ENCODE data around the gene IL36B.

IL36B gene

GRCh38 chr2:113056521-113056920 is 3.9 kb upstream of the IL36B start:
- DNase-seq (ENCODE audit: low read depth in 2 of 2) = no peak

GRCh38 chr2:113054066-113054465 is 1.4 kb upstream of the IL36B start:
- DNase-seq (ENCODE audit: low read depth in 2 of 2) = no peak

GRCh38 chr2:113053666-113054065 is 999 bp upstream of the IL36B start:
- DNase-seq (ENCODE audit: low read depth in 2 of 2) = no peak

GRCh38 chr2:113050921-113051895 is 1.5 kb downstream of the IL36B start:
- DNase-seq (ENCODE audit: low read depth in 2 of 2) = no peak

- DNase-seq (ENCODE audit: low read depth in 2 of 2) = no peak
These were observed 6.2 kb downstream of the IL36B start for GRCh38 chr2:113046465-113046864.

- no peak for DNase-seq (ENCODE audit: low read depth in 2 of 2)
These were observed 10.8 kb downstream of the IL36B start for GRCh38 chr2:113041871-113042270.

GRCh38 chr2:113039719-113040118 is 12.9 kb downstream of the IL36B start:
- DNase-seq (ENCODE audit: low read depth in 2 of 2) = no peak

DNA sequence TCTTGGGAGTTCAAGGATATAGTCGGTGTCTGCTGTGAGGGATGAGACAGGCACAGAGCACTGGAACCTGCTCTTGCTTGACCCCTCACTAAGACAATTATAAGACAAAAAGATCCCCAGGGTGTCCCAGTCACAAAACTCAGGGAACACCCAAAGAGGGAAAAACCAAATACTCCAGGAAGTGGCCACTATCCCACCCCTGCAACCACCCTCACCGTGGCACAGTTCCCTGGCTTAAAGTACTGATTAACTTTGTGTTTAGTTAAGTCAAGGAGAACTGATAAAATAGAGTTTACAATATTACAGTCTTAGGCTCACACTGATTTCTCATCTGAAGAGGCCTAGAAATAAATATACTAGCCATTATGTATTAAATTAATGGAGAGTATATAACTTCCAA is 13.5 kb downstream of the IL36B start:
- DNase-seq (ENCODE audit: low read depth in 2 of 2) = no peak

GRCh38 chr2:113038291-113038690 is 14.4 kb downstream of the IL36B start:
- no peak for DNase-seq (ENCODE audit: low read depth in 2 of 2)

DNA sequence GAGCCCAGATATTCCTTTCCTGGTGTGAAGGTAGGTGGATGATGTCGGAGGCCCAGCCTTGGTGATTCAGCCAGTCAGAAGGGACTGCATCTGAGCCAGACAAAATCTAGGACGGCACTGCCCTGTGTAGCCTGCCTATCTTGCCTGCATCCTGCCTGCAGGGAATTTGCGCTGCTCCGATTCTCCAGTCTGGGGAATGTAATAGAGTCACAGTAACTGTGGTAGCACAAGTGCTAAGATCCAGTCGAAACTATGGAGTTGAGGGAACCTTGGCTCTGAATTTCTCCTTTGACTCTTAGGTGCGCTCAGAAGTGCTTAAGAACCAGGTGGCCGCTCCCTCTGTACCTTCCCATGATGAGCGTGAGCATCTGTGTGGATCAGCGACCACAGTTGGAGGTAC is 15.9 kb downstream of the IL36B start:
- no peak for DNase-seq (ENCODE audit: low read depth in 2 of 2)

GRCh38 chr2:113034016-113034415 is 18.7 kb downstream of the IL36B start:
- DNase-seq (ENCODE audit: low read depth in 2 of 2) = no peak

GRCh38 chr2:113032737-113033136 is 19.9 kb downstream of the IL36B start:
- DNase-seq (ENCODE audit: low read depth in 2 of 2) = no peak

DNA sequence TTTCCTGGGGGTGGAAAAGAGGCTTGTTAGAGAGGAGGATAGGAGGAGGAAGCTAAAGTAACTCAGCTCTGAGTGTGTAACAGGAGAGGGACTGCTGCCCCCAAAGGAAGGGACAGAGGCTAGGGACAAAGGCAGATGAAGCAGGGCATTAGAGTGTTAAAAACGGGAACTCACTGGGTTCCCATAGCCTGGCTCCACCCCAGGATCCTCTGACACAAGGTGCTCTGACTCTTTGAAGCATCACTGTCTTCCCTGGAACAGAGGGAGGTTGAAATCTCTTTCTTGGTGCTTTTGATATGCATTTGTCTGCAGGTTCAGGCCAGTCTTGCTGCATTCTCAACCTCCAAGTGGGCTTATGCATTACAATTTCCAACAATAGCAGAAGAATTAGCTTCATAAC is 24.6 kb downstream of the IL36B start:
- no peak for DNase-seq (ENCODE audit: low read depth in 2 of 2)

DNA sequence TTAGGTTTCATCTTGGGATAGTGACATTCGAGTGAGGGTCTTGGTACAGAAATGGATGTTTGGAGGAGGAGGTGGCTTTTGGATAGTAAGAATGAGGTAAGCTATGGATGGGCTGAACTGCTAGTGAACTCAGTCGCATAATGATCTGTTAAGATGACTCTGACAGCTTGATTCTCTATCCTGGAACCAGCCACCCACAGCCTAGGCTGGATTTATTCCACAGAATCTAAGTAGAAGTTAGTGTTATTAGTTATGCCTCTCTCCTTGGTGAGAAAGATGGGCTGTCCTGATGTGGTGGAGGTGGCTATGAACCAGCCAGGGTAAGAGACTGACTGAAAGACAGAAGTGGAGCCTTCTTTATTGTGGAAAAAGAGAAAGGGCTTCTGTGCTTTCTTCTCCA is 25.0 kb downstream of the IL36B start:
- DNase-seq (ENCODE audit: low read depth in 2 of 2) = no peak

DNA sequence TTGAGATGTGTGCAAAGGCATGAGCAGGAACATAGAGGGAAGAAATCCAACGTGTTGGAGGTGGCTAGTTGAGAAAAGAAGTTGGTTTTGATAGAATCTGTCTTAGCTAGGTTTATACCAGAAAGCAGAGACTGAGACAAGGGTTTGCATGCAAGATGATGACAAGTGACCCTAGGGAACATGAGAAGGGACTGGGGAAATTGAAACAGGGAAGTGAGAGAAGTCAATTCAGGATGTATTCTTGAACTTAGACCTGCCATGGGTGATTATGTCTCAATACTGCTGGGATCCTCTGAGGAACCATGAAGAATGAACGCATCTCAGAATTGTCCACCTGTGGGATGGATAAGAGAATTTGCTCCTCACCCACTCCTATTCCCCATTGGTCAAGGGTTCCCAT is 26.9 kb downstream of the IL36B start:
- no peak for DNase-seq (ENCODE audit: low read depth in 2 of 2)

- DNase-seq (ENCODE audit: low read depth in 2 of 2) = no peak
These were observed 27.9 kb downstream of the IL36B start for GRCh38 chr2:113024764-113025163.

- no peak for DNase-seq (ENCODE audit: low read depth in 2 of 2)
These were observed 31.4 kb downstream of the IL36B start for GRCh38 chr2:113021312-113021711.

GRCh38 chr2:113018509-113018908 is 34.2 kb downstream of the IL36B start:
- no peak for DNase-seq (ENCODE audit: low read depth in 2 of 2)

GRCh38 chr2:113015655-113016054 is 37.0 kb downstream of the IL36B start:
- DNase-seq (ENCODE audit: low read depth in 2 of 2) = no peak

- DNase-seq (ENCODE audit: low read depth in 2 of 2) = no peak
These were observed 37.6 kb downstream of the IL36B start for GRCh38 chr2:113015042-113015441.

DNA sequence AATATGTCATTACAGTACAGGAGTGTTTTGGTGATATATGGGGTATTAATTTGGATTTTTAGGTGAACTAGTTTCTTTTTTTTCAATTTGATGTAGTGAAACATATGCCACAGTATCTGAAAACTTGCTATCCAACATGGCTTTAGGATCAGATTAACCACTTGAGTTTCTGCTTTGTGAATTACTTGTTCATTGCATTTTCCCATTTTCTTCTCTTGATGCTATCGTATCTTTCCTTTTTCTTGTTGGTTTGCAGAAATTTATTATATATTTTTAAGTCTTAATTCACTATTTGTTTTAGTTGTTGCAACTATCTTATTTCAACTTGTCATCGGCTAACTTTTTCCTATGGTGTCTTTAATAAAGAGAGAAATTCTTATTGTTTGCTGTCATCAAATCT is 38.6 kb downstream of the IL36B start:
- DNase-seq (ENCODE audit: low read depth in 2 of 2) = no peak

GRCh38 chr2:113013336-113013661 is 39.4 kb downstream of the IL36B start:
- DNase-seq (ENCODE audit: low read depth in 2 of 2) = no peak

- DNase-seq (ENCODE audit: low read depth in 2 of 2) = no peak
These were observed 40.0 kb downstream of the IL36B start for GRCh38 chr2:113012436-113013335.

All from stimulated activated CD4-positive, alpha-beta T cell treated with anti-CD3 and anti-CD28 coated beads, Interleukin-12 subunit alpha, Interleukin-12 subunit beta, amount 100 ng/mL, for 24 hours (primary cell).